GM21723 (cell line): ENCODE data around the gene NFATC2.

ENCODE experiments used
- ATAC-seq: cut with Tn5 transposase; IDR thresholded peaks from one replicate; pipeline ENCODE4 v1.9.1; 2021; ENCODE audit warnings: mild to moderate bottlenecking, moderate library complexity; ENCODE audit not compliant: unreplicated experiment

NFATC2 gene

GRCh38 chr20:51382111-51382985 lies 160.2 kb downstream of the NFATC2 start:
- ATAC-seq, result no peak

- no peak for ATAC-seq
Measured at GRCh38 chr20:51381557-51381956, 161.0 kb downstream of the NFATC2 start.

GRCh38 chr20:51380401-51381385 lies 161.8 kb downstream of the NFATC2 start:
- ATAC-seq, result no peak

GRCh38 chr20:51379601-51380341 lies 162.7 kb downstream of the NFATC2 start:
- no peak for ATAC-seq

GRCh38 chr20:51378171-51378928 lies 164.2 kb downstream of the NFATC2 start:
- ATAC-seq, result no peak

GRCh38 chr20:51377132-51377531 lies 165.4 kb downstream of the NFATC2 start:
- no peak for ATAC-seq

GRCh38 chr20:51376111-51376510 lies 166.4 kb downstream of the NFATC2 start:
- ATAC-seq, result no peak

- no peak for ATAC-seq
Measured at GRCh38 chr20:51375561-51375960, 167.0 kb downstream of the NFATC2 start.

- ATAC-seq, result no peak
Measured at GRCh38 chr20:51374961-51375360, 167.6 kb downstream of the NFATC2 start.

GRCh38 chr20:51374456-51374830 lies 168.1 kb downstream of the NFATC2 start:
- ATAC-seq, result no peak

- no peak for ATAC-seq
Measured at GRCh38 chr20:51373713-51374455, 168.6 kb downstream of the NFATC2 start.

- no peak for ATAC-seq
Measured at GRCh38 chr20:51372966-51373365, 169.6 kb downstream of the NFATC2 start.

GRCh38 chr20:51372176-51372803 lies 170.2 kb downstream of the NFATC2 start:
- ATAC-seq, result no peak

GRCh38 chr20:51371720-51372119 lies 170.8 kb downstream of the NFATC2 start:
- ATAC-seq, result no peak

- ATAC-seq, result no peak
Measured at GRCh38 chr20:51369503-51369902, 173.0 kb downstream of the NFATC2 start.

GRCh38 chr20:51368461-51369211 lies 173.9 kb downstream of the NFATC2 start:
- ATAC-seq, result no peak

GRCh38 chr20:51366155-51366886 lies 176.2 kb downstream of the NFATC2 start:
- no peak for ATAC-seq

- ATAC-seq, result no peak
Measured at GRCh38 chr20:51365670-51366069, 176.8 kb downstream of the NFATC2 start.
